Measurements from ENCODE around the gene PAEP.
"Not testable (repeated sequence)": the region's sequence is repeated elsewhere in the genome, so short reads cannot be mapped to it uniquely, and the experiment has no call there.

Gene PAEP

GRCh38 chr9:135526089-135526729, 35.3 kb upstream of the PAEP start:
- Histone ChIP-seq H3K4me1 (ENCODE audit: control insufficient read depth, insufficient read depth, low read length, poor library complexity, severe bottlenecking) (no peaks in the 10 kb centered on the region), H3K27ac (ENCODE audit: insufficient read depth, low read length, poor library complexity, severe bottlenecking) (no peak overlapping the region), H3K4me3 (ENCODE audit: insufficient read depth, low read depth, low read length, poor library complexity, severe bottlenecking) (no peak overlapping the region), H3K27me3 (replicated peaks; ENCODE audit: control insufficient read depth, insufficient read depth, low read length, poor library complexity, severe bottlenecking) (no peaks in the 10 kb centered on the region), H3K36me3 (ENCODE audit: control insufficient read depth, insufficient read depth, low read length) (no peaks in the 10 kb centered on the region), H3K9me3 (ENCODE audit: control insufficient read depth, low read length) (no peaks in the 10 kb centered on the region)
- no peak for DNase-seq

- no peaks in the 10 kb centered on the region for H3K9me3 ChIP-seq (ENCODE audit: control insufficient read depth, low read length)
- H3K36me3 ChIP-seq (ENCODE audit: control insufficient read depth, insufficient read depth, low read length) = no peaks in the 10 kb centered on the region
- H3K4me1 ChIP-seq (ENCODE audit: control insufficient read depth, insufficient read depth, low read length, poor library complexity, severe bottlenecking) = no peaks in the 10 kb centered on the region
- no peaks in the 10 kb centered on the region for H3K27me3 ChIP-seq (replicated peaks; ENCODE audit: control insufficient read depth, insufficient read depth, low read length, poor library complexity, severe bottlenecking)
- no peak overlapping the region for H3K4me3 ChIP-seq (ENCODE audit: insufficient read depth, low read depth, low read length, poor library complexity, severe bottlenecking)
- DNase-seq = no peak
- no peak overlapping the region for H3K27ac ChIP-seq (ENCODE audit: insufficient read depth, low read length, poor library complexity, severe bottlenecking)
Observed at GRCh38 chr9:135526730-135527571, 34.6 kb upstream of the PAEP start.

GRCh38 chr9:135528842-135529435, 32.6 kb upstream of the PAEP start:
- not testable (repeated sequence) for H3K9me3 ChIP-seq (ENCODE audit: control insufficient read depth, low read length); H3K4me3 ChIP-seq (ENCODE audit: insufficient read depth, low read depth, low read length, poor library complexity, severe bottlenecking); DNase-seq; H3K27me3 ChIP-seq (replicated peaks; ENCODE audit: control insufficient read depth, insufficient read depth, low read length, poor library complexity, severe bottlenecking); H3K27ac ChIP-seq (ENCODE audit: insufficient read depth, low read length, poor library complexity, severe bottlenecking); H3K4me1 ChIP-seq (ENCODE audit: control insufficient read depth, insufficient read depth, low read length, poor library complexity, severe bottlenecking); H3K36me3 ChIP-seq (ENCODE audit: control insufficient read depth, insufficient read depth, low read length)

- no peaks in the 10 kb centered on the region for H3K27me3 ChIP-seq (replicated peaks; ENCODE audit: control insufficient read depth, insufficient read depth, low read length, poor library complexity, severe bottlenecking)
- H3K27ac ChIP-seq (ENCODE audit: insufficient read depth, low read length, poor library complexity, severe bottlenecking) = no peak overlapping the region
- H3K4me1 ChIP-seq (ENCODE audit: control insufficient read depth, insufficient read depth, low read length, poor library complexity, severe bottlenecking) = no peaks in the 10 kb centered on the region
- no peak for DNase-seq
- H3K4me3 ChIP-seq (ENCODE audit: insufficient read depth, low read depth, low read length, poor library complexity, severe bottlenecking) = no peak overlapping the region
- no peaks in the 10 kb centered on the region for H3K9me3 ChIP-seq (ENCODE audit: control insufficient read depth, low read length)
- no peaks in the 10 kb centered on the region for H3K36me3 ChIP-seq (ENCODE audit: control insufficient read depth, insufficient read depth, low read length)
Observed at GRCh38 chr9:135530146-135530545, 31.4 kb upstream of the PAEP start.

GRCh38 chr9:135531096-135531495, 30.5 kb upstream of the PAEP start:
- Histone ChIP-seq H3K27ac (ENCODE audit: insufficient read depth, low read length, poor library complexity, severe bottlenecking) (no peak overlapping the region), H3K27me3 (replicated peaks; ENCODE audit: control insufficient read depth, insufficient read depth, low read length, poor library complexity, severe bottlenecking) (no peaks in the 10 kb centered on the region), H3K4me3 (ENCODE audit: insufficient read depth, low read depth, low read length, poor library complexity, severe bottlenecking) (no peak overlapping the region), H3K4me1 (ENCODE audit: control insufficient read depth, insufficient read depth, low read length, poor library complexity, severe bottlenecking) (no peaks in the 10 kb centered on the region), H3K9me3 (ENCODE audit: control insufficient read depth, low read length) (no peaks in the 10 kb centered on the region), H3K36me3 (ENCODE audit: control insufficient read depth, insufficient read depth, low read length) (no peaks in the 10 kb centered on the region)
- DNase-seq = no peak

- no peaks in the 10 kb centered on the region for H3K4me1 ChIP-seq (ENCODE audit: control insufficient read depth, insufficient read depth, low read length, poor library complexity, severe bottlenecking)
- H3K27ac ChIP-seq (ENCODE audit: insufficient read depth, low read length, poor library complexity, severe bottlenecking) = no peak overlapping the region
- H3K36me3 ChIP-seq (ENCODE audit: control insufficient read depth, insufficient read depth, low read length) = no peaks in the 10 kb centered on the region
- H3K9me3 ChIP-seq (ENCODE audit: control insufficient read depth, low read length) = no peaks in the 10 kb centered on the region
- H3K4me3 ChIP-seq (ENCODE audit: insufficient read depth, low read depth, low read length, poor library complexity, severe bottlenecking) = no peak overlapping the region
- no peaks in the 10 kb centered on the region for H3K27me3 ChIP-seq (replicated peaks; ENCODE audit: control insufficient read depth, insufficient read depth, low read length, poor library complexity, severe bottlenecking)
- DNase-seq = no peak
Observed at GRCh38 chr9:135533113-135533512, 28.4 kb upstream of the PAEP start.

- DNase-seq = no peak
Observed at GRCh38 chr9:135533674-135534073, 27.9 kb upstream of the PAEP start.

GRCh38 chr9:135534192-135534711, 27.3 kb upstream of the PAEP start:
- H3K27me3 ChIP-seq (replicated peaks; ENCODE audit: control insufficient read depth, insufficient read depth, low read length, poor library complexity, severe bottlenecking); H3K27ac ChIP-seq (ENCODE audit: insufficient read depth, low read length, poor library complexity, severe bottlenecking); DNase-seq; H3K4me1 ChIP-seq (ENCODE audit: control insufficient read depth, insufficient read depth, low read length, poor library complexity, severe bottlenecking); H3K4me3 ChIP-seq (ENCODE audit: insufficient read depth, low read depth, low read length, poor library complexity, severe bottlenecking); H3K36me3 ChIP-seq (ENCODE audit: control insufficient read depth, insufficient read depth, low read length); H3K9me3 ChIP-seq (ENCODE audit: control insufficient read depth, low read length): not testable (repeated sequence)

More at GRCh38 chr9:135533674-135534073, 27.9 kb upstream of the PAEP start:
- Histone ChIP-seq H3K4me3 (ENCODE audit: insufficient read depth, low read depth, low read length, poor library complexity, severe bottlenecking) (no peak overlapping the region), H3K27ac (ENCODE audit: insufficient read depth, low read length, poor library complexity, severe bottlenecking) (no peak overlapping the region), H3K27me3 (replicated peaks; ENCODE audit: control insufficient read depth, insufficient read depth, low read length, poor library complexity, severe bottlenecking) (no peaks in the 10 kb centered on the region), H3K36me3 (ENCODE audit: control insufficient read depth, insufficient read depth, low read length) (no peaks in the 10 kb centered on the region), H3K4me1 (ENCODE audit: control insufficient read depth, insufficient read depth, low read length, poor library complexity, severe bottlenecking) (no peaks in the 10 kb centered on the region), H3K9me3 (ENCODE audit: control insufficient read depth, low read length) (no peaks in the 10 kb centered on the region)

GRCh38 chr9:135534826-135535225, 26.7 kb upstream of the PAEP start:
- not testable (repeated sequence) for H3K36me3 ChIP-seq (ENCODE audit: control insufficient read depth, insufficient read depth, low read length); DNase-seq; H3K9me3 ChIP-seq (ENCODE audit: control insufficient read depth, low read length); H3K27ac ChIP-seq (ENCODE audit: insufficient read depth, low read length, poor library complexity, severe bottlenecking); H3K4me1 ChIP-seq (ENCODE audit: control insufficient read depth, insufficient read depth, low read length, poor library complexity, severe bottlenecking); H3K4me3 ChIP-seq (ENCODE audit: insufficient read depth, low read depth, low read length, poor library complexity, severe bottlenecking); H3K27me3 ChIP-seq (replicated peaks; ENCODE audit: control insufficient read depth, insufficient read depth, low read length, poor library complexity, severe bottlenecking)

GRCh38 chr9:135535631-135536030, 25.9 kb upstream of the PAEP start:
- H3K4me1 ChIP-seq (ENCODE audit: control insufficient read depth, insufficient read depth, low read length, poor library complexity, severe bottlenecking); DNase-seq; H3K9me3 ChIP-seq (ENCODE audit: control insufficient read depth, low read length); H3K27ac ChIP-seq (ENCODE audit: insufficient read depth, low read length, poor library complexity, severe bottlenecking); H3K4me3 ChIP-seq (ENCODE audit: insufficient read depth, low read depth, low read length, poor library complexity, severe bottlenecking); H3K36me3 ChIP-seq (ENCODE audit: control insufficient read depth, insufficient read depth, low read length); H3K27me3 ChIP-seq (replicated peaks; ENCODE audit: control insufficient read depth, insufficient read depth, low read length, poor library complexity, severe bottlenecking): not testable (repeated sequence)

Data from effector memory CD4-positive, alpha-beta T cell (primary cell).